ENCODE results near the gene TSNAXIP1.

Gene TSNAXIP1

GRCh38 chr16:67773569-67774456, 32.9 kb upstream of the TSNAXIP1 start:
- no peak overlapping the region for H3K27ac Mint-ChIP-seq
- ATAC-seq = no peak
- peaks cover 13% of the 10 kb centered on the region for H3K4me1 Mint-ChIP-seq
- no peak overlapping the region for H3K4me3 Mint-ChIP-seq
- no peaks in the 10 kb centered on the region for H3K9me3 Mint-ChIP-seq
- H3K36me3 Mint-ChIP-seq = peaks cover 42% of the 10 kb centered on the region
- H3K27me3 Mint-ChIP-seq = no peaks in the 10 kb centered on the region

DNA sequence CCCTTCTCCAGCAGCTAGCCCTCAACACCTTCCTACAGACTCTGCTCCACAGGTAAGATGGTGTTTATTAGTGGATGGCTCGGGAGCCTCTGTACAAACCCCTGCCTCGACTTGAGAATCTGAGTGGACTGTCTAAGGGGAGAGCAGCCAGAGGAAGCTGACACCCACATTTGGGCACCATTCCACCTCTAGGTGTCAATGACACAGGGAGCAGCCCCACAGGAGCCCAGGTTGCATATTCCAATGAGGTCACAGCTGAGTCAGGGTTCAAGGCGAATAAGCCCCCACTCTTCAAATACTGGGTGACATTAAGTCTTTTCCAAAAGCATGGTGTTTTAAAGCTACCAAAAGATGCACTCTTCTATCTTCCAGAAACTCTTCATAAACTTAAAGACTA, 32.2 kb upstream of the TSNAXIP1 start:
- Mint-ChIP-seq H3K36me3 (peaks cover 42% of the 10 kb centered on the region), H3K4me1 (peaks cover 15% of the 10 kb centered on the region), H3K4me3 (no peak overlapping the region), H3K27ac (no peak overlapping the region), H3K27me3 (no peaks in the 10 kb centered on the region), H3K9me3 (no peaks in the 10 kb centered on the region)
- no peak for ATAC-seq

- Mint-ChIP-seq H3K36me3 (peaks cover 38% of the 10 kb centered on the region), H3K9me3 (no peaks in the 10 kb centered on the region), H3K27me3 (no peaks in the 10 kb centered on the region), H3K4me1 (peaks cover 23% of the 10 kb centered on the region), H3K4me3 (no peak overlapping the region), H3K27ac (no peak overlapping the region)
- ATAC-seq = no peak
These were observed 31.4 kb upstream of the TSNAXIP1 start for GRCh38 chr16:67775273-67775672.

GRCh38 chr16:67779256-67780014, 27.3 kb upstream of the TSNAXIP1 start:
- peaks cover 27% of the 10 kb centered on the region for H3K4me1 Mint-ChIP-seq
- no peak overlapping the region for H3K4me3 Mint-ChIP-seq
- no peaks in the 10 kb centered on the region for H3K27me3 Mint-ChIP-seq
- no peaks in the 10 kb centered on the region for H3K9me3 Mint-ChIP-seq
- H3K36me3 Mint-ChIP-seq = peaks cover 10% of the 10 kb centered on the region
- peak overlapping the region; percentile 44 for H3K27ac Mint-ChIP-seq
- ATAC-seq = no peak

DNA sequence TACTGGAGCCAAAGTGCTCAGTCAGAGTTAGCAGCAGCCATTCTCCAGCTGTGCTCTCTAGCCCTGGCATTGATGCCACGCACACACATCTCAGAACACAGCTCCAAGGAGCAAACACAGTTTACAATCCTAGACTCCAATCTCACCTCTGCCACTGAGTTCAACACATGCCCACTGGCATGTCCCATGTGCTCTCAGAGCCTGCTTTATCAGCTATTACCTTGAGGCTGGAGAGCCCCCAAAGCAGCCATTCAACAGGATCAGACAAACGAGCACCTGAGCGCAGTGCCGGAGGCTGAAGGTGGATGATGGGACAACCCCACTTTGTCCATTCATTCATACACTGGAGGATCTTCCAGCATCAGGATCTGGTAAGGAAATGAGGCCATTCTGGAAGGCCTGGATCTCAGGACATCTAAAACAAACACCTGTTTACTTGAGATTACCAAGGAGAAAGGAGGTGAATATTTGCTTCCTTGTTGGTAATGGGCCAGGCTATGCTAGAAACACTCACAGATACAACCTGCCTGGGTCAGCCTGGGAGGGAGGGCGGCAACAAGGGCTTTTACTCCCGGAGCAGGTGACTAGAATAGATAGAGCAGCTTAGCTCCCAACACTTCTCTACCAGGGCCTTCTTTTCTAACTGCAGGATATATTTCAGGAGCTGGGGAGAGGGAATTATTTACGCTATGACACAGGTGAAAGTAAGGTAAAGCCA, 25.7 kb upstream of the TSNAXIP1 start:
- Mint-ChIP-seq H3K36me3 (peaks cover 8% of the 10 kb centered on the region), H3K4me1 (peaks cover 27% of the 10 kb centered on the region), H3K9me3 (no peaks in the 10 kb centered on the region), H3K27ac (peak overlapping the region; percentile 44), H3K4me3 (no peak overlapping the region), H3K27me3 (no peaks in the 10 kb centered on the region)
- ATAC-seq = no peak

DNA sequence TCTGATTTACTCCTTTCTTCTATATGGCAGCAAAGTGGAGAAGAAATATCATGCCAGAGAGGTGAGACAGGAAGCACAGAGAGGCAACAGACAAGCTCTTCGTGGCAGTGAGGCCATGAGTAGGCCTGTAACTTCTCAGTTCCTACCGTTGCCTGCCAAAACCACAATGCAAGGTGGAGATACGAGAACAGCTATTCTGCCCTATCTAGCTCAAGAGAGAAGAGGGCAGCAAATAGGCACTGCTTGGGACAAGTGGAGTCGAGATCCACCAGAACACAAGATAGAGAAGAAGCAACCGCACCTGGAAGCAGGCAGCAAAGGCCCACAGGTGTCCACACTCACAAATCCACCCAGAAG, 25.1 kb upstream of the TSNAXIP1 start:
- peak; percentile 60 for ATAC-seq
- peaks cover 13% of the 10 kb centered on the region for H3K36me3 Mint-ChIP-seq
- no peaks in the 10 kb centered on the region for H3K27me3 Mint-ChIP-seq
- peaks cover 32% of the 10 kb centered on the region for H3K4me1 Mint-ChIP-seq
- no peak overlapping the region for H3K4me3 Mint-ChIP-seq
- no peaks in the 10 kb centered on the region for H3K9me3 Mint-ChIP-seq
- H3K27ac Mint-ChIP-seq = peak overlapping the region; percentile 44

GRCh38 chr16:67782567-67783352, 23.9 kb upstream of the TSNAXIP1 start:
- no peaks in the 10 kb centered on the region for H3K27me3 Mint-ChIP-seq
- no peak overlapping the region for H3K27ac Mint-ChIP-seq
- peaks cover 39% of the 10 kb centered on the region for H3K4me1 Mint-ChIP-seq
- H3K36me3 Mint-ChIP-seq = peaks cover 16% of the 10 kb centered on the region
- no peaks in the 10 kb centered on the region for H3K9me3 Mint-ChIP-seq
- no peak for ATAC-seq
- no peak overlapping the region for H3K4me3 Mint-ChIP-seq

DNA sequence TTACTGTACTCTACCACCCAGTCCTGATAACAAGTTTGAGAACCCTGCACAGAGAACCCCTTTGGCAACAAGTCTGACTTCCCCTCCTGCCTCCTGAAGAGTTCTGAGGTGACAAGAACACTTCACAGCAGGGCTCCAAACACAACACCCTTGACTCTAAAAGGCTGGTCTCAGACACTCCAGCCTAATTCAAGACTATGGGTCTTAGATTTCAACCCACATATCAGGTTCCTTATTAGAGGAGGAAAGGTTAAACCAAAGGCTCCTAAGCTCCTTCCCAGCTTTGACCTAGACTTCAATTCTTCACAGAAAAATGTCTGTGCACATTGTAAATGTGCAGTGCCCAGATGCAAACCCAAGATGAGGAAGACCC, 23.4 kb upstream of the TSNAXIP1 start:
- Mint-ChIP-seq H3K36me3 (peaks cover 14% of the 10 kb centered on the region), H3K27ac (no peak overlapping the region), H3K4me3 (no peak overlapping the region), H3K9me3 (no peaks in the 10 kb centered on the region), H3K4me1 (peaks cover 39% of the 10 kb centered on the region), H3K27me3 (no peaks in the 10 kb centered on the region)
- ATAC-seq = no peak

DNA sequence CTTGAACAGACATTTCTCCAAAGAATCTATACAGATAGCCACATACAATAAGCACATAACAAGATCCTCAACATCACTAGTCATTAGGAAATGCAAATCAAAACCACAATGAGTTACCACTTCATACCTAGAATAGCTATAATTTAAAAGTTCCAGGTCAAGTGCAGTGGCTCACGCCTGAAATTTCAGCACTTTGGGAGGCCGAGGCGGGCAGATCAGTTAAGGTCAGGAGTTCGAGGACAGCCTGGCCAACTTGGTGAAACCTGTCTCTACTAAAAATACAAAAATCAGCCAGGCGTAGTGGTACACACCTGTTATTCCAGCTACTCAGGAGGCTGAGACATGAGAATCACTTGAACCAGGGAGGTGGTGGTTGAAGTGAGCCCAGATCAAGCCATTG, 20.2 kb upstream of the TSNAXIP1 start:
- peaks cover 32% of the 10 kb centered on the region for H3K4me1 Mint-ChIP-seq
- H3K27me3 Mint-ChIP-seq = no peaks in the 10 kb centered on the region
- no peak overlapping the region for H3K27ac Mint-ChIP-seq
- no peak for ATAC-seq
- peaks cover 14% of the 10 kb centered on the region for H3K36me3 Mint-ChIP-seq
- no peak overlapping the region for H3K4me3 Mint-ChIP-seq
- H3K9me3 Mint-ChIP-seq = no peaks in the 10 kb centered on the region

DNA sequence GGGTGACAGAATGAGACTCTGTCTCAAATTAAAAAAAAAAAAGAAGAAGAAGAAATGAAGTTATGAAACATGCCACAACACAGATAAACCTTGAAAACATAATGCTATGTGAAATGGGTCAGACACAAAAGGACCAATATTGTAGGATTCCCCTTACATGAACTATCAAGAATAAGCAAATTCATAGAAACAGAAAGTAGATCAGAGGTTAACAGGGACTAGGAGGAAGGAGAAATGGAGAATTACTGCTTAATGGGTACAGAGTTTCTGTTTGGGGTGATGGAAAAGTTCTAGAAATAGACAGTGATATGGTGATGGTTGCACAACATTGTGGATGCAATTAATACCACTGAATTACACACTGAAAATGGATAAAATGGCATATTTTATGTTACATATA, 16.6 kb upstream of the TSNAXIP1 start:
- peaks cover 14% of the 10 kb centered on the region for H3K36me3 Mint-ChIP-seq
- no peak overlapping the region for H3K4me3 Mint-ChIP-seq
- no peak for ATAC-seq
- H3K27ac Mint-ChIP-seq = no peak overlapping the region
- no peaks in the 10 kb centered on the region for H3K27me3 Mint-ChIP-seq
- peaks cover 29% of the 10 kb centered on the region for H3K4me1 Mint-ChIP-seq
- no peaks in the 10 kb centered on the region for H3K9me3 Mint-ChIP-seq

DNA sequence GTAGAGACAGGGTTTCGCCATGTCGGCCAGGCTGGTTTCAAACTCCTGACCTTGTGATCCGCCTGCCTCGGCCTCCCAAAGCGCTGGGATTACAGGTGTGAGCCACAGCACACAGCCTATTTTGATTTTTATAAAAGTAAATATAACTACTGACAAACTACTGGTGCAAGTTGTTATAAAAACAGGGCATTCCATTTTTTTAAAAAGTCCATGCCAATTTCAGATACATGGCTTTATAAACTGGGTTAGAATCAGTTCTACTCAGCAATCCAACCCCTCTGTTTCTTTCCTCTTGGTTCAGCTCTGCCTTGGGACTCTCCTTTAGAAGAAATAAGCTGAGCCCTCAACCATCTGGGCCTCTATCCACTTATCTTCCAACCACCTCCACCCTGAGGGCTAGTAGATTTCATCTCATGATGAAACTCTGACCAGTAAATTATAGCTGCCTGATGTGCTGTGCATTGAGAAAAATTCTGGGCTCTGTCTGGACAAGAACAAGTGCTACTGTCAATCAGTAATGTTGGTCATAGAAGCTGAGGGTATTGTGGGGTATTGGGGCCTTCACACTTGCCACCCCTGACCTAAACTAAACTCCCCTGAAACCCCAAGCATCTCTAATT, 10.5 kb upstream of the TSNAXIP1 start:
- Mint-ChIP-seq H3K4me3 (no peak overlapping the region), H3K4me1 (peaks cover 42% of the 10 kb centered on the region), H3K9me3 (no peaks in the 10 kb centered on the region), H3K36me3 (peaks cover 23% of the 10 kb centered on the region), H3K27ac (no peak overlapping the region), H3K27me3 (no peaks in the 10 kb centered on the region)
- no peak for ATAC-seq

DNA sequence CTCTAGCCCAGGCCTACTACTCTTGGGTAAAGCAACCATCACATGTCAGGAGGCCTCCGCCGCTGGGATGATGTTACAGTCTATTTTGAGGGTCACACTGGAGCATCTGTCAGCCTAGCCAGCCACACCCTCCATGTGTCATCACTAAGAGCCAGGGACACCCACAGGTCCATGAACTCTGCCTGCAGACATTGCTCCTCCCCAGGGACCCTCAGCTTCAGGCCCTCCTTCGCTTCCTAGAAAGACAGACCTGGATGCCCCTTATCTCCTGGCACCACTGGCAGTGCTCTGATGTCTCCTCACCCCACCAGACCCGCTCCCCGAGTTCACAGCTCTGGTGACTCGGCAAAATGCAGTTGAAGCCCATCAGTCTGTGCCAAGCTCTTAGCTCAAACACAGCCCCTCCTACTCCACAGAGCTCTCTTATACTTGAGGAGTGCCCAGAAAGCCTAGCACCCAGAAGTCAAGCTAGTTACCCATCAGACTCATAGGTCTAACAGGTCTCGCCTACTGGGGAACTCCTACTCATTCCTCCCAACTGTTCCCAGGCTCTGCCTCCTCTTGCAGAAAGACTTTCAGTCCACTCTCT, 6.3 kb upstream of the TSNAXIP1 start:
- H3K36me3 Mint-ChIP-seq = peaks cover 40% of the 10 kb centered on the region
- ATAC-seq = no peak
- no peak overlapping the region for H3K4me3 Mint-ChIP-seq
- H3K9me3 Mint-ChIP-seq = no peaks in the 10 kb centered on the region
- peaks cover 71% of the 10 kb centered on the region for H3K4me1 Mint-ChIP-seq
- peak overlapping the region; percentile 80 for H3K27ac Mint-ChIP-seq
- no peaks in the 10 kb centered on the region for H3K27me3 Mint-ChIP-seq

DNA sequence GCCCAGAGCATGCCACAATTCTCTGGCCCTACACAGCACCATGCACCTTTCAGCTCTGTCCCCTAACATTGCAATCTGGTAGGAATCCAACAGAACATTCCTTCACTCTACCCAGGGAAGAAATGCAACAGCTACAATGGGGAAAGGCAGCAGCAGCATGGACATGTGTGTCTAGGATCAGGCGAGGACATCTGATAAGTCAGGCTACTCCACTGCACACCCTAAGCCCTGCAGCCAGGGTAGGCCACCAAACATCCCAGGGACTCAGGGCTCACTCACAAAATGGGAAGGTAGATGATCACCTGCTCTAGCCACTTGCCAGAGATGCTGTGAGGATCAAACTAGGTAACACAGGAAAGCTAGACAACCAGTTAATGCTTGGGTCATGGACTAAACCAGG, 5.4 kb upstream of the TSNAXIP1 start:
- H3K9me3 Mint-ChIP-seq = no peaks in the 10 kb centered on the region
- peaks cover 40% of the 10 kb centered on the region for H3K36me3 Mint-ChIP-seq
- H3K4me3 Mint-ChIP-seq = no peak overlapping the region
- peak overlapping the region; percentile 80 for H3K27ac Mint-ChIP-seq
- ATAC-seq = no peak
- H3K4me1 Mint-ChIP-seq = peaks cover 76% of the 10 kb centered on the region
- no peaks in the 10 kb centered on the region for H3K27me3 Mint-ChIP-seq

DNA sequence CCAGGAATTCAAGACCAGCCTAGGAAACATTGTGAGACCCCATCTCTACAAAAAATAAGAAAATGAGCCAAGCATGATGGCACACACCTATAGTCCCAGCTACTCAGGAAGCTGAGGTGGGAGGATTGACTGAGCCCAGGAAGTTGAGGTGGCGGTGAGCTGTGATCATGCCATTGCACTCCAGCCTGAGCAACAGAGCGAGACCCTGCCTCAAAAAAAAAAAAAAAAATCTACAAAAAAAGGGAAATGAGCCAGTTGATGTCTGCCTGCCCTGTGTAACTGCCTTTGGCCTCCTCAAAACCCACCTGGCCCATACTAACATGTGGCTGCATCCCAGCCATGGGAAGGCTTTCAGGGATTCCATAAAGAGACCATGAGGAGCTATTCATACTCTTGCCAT, 4.8 kb upstream of the TSNAXIP1 start:
- no peaks in the 10 kb centered on the region for H3K9me3 Mint-ChIP-seq
- no peaks in the 10 kb centered on the region for H3K27me3 Mint-ChIP-seq
- peak; percentile 41 for ATAC-seq
- H3K4me3 Mint-ChIP-seq = peak overlapping the region; percentile 38
- peaks cover 71% of the 10 kb centered on the region for H3K4me1 Mint-ChIP-seq
- peak overlapping the region; percentile 80 for H3K27ac Mint-ChIP-seq
- H3K36me3 Mint-ChIP-seq = peaks cover 34% of the 10 kb centered on the region
